Prostate gland (tissue), 2 donors: ENCODE measurements around the gene DBH.

ENCODE experiments used
- CTCF ChIP-seq, 4 experiments: fragments of 200-600 bp in 2 of 4; fragments of 450-650 bp in 2 of 4; sonication (generic) in 2 of 4; IDR thresholded peaks; 1 replicate in 3 of 4; 2 replicates in 1 of 4; pipeline ENCODE4 v1.5.1; 2016 to 2019; ENCODE audit warnings: antibody characterized with exemption in 4 of 4, mild to moderate bottlenecking in 2 of 4, moderate library complexity in 2 of 4
- POLR2A ChIP-seq: fragments of 450-650 bp; IDR thresholded peaks from one replicate; pipeline ENCODE4 v1.6.1; 2016; ENCODE audit warnings: antibody characterized with exemption, mild to moderate bottlenecking
- POLR2AphosphoS5 ChIP-seq: sonication (generic); formaldehyde crosslinking; IDR thresholded peaks from one replicate; pipeline ENCODE4 v1.6.1; 2017; ENCODE audit warnings: antibody characterized with exemption

DNA sequence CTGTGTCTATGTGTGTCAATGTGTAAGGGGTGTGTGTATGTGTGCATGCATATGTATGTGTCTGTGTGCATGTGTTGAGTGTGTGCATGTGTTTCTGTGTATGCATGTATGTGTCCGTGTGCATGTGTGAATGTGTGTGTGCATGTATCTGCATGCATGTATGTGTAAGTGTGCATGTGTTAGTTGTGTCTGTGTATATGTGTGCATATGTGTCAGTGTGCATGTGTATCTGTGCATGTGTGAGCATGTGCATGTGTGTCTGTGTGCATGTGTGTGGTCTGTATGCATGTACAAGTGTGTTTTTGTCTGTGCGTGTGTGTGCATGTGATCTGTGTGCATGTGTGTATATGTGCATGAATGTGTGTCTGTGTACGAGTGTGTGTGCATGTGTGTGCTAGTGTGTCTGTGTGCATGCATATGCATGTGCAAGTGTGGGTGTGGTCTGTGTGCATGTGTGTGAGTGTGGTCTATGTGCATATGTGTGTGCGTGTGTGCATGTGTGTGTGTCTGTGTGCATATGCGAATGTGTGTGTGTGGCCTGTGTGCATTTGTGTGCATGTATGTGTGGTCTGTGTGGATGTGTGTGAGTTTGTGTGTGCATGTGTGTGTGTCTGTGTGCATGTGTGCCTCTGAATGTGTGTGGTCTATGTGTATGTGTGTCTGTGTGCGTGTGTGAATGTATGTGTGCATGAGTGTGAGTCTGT, 36.5 kb upstream of the DBH start:
- no peak for TF ChIP-seq CTCF (IDR thresholded peaks at IDR 0.05)
- no peak for TF ChIP-seq POLR2AphosphoS5
- TF ChIP-seq POLR2A: no peak
